ENCODE results near the gene KIAA1217.
"Not testable (repeated sequence)": the region's sequence is repeated elsewhere in the genome, so short reads cannot be mapped to it uniquely, and the experiment has no call there.

KIAA1217 gene

GRCh38 chr10:24480447-24480846 lies 271.5 kb downstream of the KIAA1217 start:
- Histone ChIP-seq H3K4me1 (ENCODE audit: control insufficient read depth, insufficient read depth, low read length) (no peaks in the 10 kb centered on the region), H3K36me3 (ENCODE audit: control insufficient read depth in 2 of 2, insufficient read depth in 2 of 2, low read length in 2 of 2) (no peaks in the 10 kb centered on the region), H3K4me3 (ENCODE audit: low read length in 2 of 2) (no peak overlapping the region), H3K27me3 (ENCODE audit: control insufficient read depth in 1 of 2, insufficient read depth in 2 of 2, low read length in 2 of 2) (no peaks in the 10 kb centered on the region), H3K9me3 (ENCODE audit: control insufficient read depth in 2 of 2, low read length in 2 of 2) (no peaks in the 10 kb centered on the region), H3K27ac (ENCODE audit: low read length) (no peak overlapping the region), H3K9ac (ENCODE audit: low read length in 2 of 2) (no peak overlapping the region)

GRCh38 chr10:24481241-24481640 lies 272.3 kb downstream of the KIAA1217 start:
- no peak overlapping the region for H3K9ac ChIP-seq (ENCODE audit: low read length in 2 of 2)
- H3K27ac ChIP-seq (ENCODE audit: low read length) = no peak overlapping the region
- H3K4me1 ChIP-seq (ENCODE audit: control insufficient read depth, insufficient read depth, low read length) = no peaks in the 10 kb centered on the region
- no peak overlapping the region for H3K4me3 ChIP-seq (ENCODE audit: low read length in 2 of 2)
- no peaks in the 10 kb centered on the region for H3K27me3 ChIP-seq (ENCODE audit: control insufficient read depth in 1 of 2, insufficient read depth in 2 of 2, low read length in 2 of 2)
- H3K9me3 ChIP-seq (ENCODE audit: control insufficient read depth in 2 of 2, low read length in 2 of 2) = no peaks in the 10 kb centered on the region
- H3K36me3 ChIP-seq (ENCODE audit: control insufficient read depth in 2 of 2, insufficient read depth in 2 of 2, low read length in 2 of 2) = peaks cover 0 to 2% of the 10 kb centered on the region in 2 donors

GRCh38 chr10:24482713-24483112 lies 273.8 kb downstream of the KIAA1217 start:
- H3K27me3 ChIP-seq (ENCODE audit: control insufficient read depth in 1 of 2, insufficient read depth in 2 of 2, low read length in 2 of 2); H3K27ac ChIP-seq (ENCODE audit: low read length); H3K4me1 ChIP-seq (ENCODE audit: control insufficient read depth, insufficient read depth, low read length); H3K4me3 ChIP-seq (ENCODE audit: low read length in 2 of 2); H3K9ac ChIP-seq (ENCODE audit: low read length in 2 of 2); H3K9me3 ChIP-seq (ENCODE audit: control insufficient read depth in 2 of 2, low read length in 2 of 2); H3K36me3 ChIP-seq (ENCODE audit: control insufficient read depth in 2 of 2, insufficient read depth in 2 of 2, low read length in 2 of 2): not testable (repeated sequence)

- H3K27me3 ChIP-seq (ENCODE audit: control insufficient read depth in 1 of 2, insufficient read depth in 2 of 2, low read length in 2 of 2) = no peaks in the 10 kb centered on the region
- H3K27ac ChIP-seq (ENCODE audit: low read length) = no peak overlapping the region
- no peak overlapping the region for H3K9ac ChIP-seq (ENCODE audit: low read length in 2 of 2)
- no peaks in the 10 kb centered on the region for H3K4me1 ChIP-seq (ENCODE audit: control insufficient read depth, insufficient read depth, low read length)
- H3K4me3 ChIP-seq (ENCODE audit: low read length in 2 of 2) = no peak overlapping the region
- peaks cover 0 to 2% of the 10 kb centered on the region in 2 donors for H3K36me3 ChIP-seq (ENCODE audit: control insufficient read depth in 2 of 2, insufficient read depth in 2 of 2, low read length in 2 of 2)
- H3K9me3 ChIP-seq (ENCODE audit: control insufficient read depth in 2 of 2, low read length in 2 of 2) = no peaks in the 10 kb centered on the region
Measured at GRCh38 chr10:24483701-24484100, 274.8 kb downstream of the KIAA1217 start.

GRCh38 chr10:24484771-24485170 lies 275.8 kb downstream of the KIAA1217 start:
- no peak overlapping the region for H3K9ac ChIP-seq (ENCODE audit: low read length in 2 of 2)
- no peak overlapping the region for H3K4me3 ChIP-seq (ENCODE audit: low read length in 2 of 2)
- H3K36me3 ChIP-seq (ENCODE audit: control insufficient read depth in 2 of 2, insufficient read depth in 2 of 2, low read length in 2 of 2) = peaks cover 0 to 2% of the 10 kb centered on the region in 2 donors
- no peaks in the 10 kb centered on the region for H3K27me3 ChIP-seq (ENCODE audit: control insufficient read depth in 1 of 2, insufficient read depth in 2 of 2, low read length in 2 of 2)
- no peak overlapping the region for H3K27ac ChIP-seq (ENCODE audit: low read length)
- no peaks in the 10 kb centered on the region for H3K9me3 ChIP-seq (ENCODE audit: control insufficient read depth in 2 of 2, low read length in 2 of 2)
- H3K4me1 ChIP-seq (ENCODE audit: control insufficient read depth, insufficient read depth, low read length) = no peaks in the 10 kb centered on the region

GRCh38 chr10:24485304-24485703 lies 276.4 kb downstream of the KIAA1217 start:
- peaks cover 0 to 2% of the 10 kb centered on the region in 2 donors for H3K36me3 ChIP-seq (ENCODE audit: control insufficient read depth in 2 of 2, insufficient read depth in 2 of 2, low read length in 2 of 2)
- H3K4me3 ChIP-seq (ENCODE audit: low read length in 2 of 2) = no peak overlapping the region
- H3K9me3 ChIP-seq (ENCODE audit: control insufficient read depth in 2 of 2, low read length in 2 of 2) = no peaks in the 10 kb centered on the region
- H3K27me3 ChIP-seq (ENCODE audit: control insufficient read depth in 1 of 2, insufficient read depth in 2 of 2, low read length in 2 of 2) = no peaks in the 10 kb centered on the region
- no peaks in the 10 kb centered on the region for H3K4me1 ChIP-seq (ENCODE audit: control insufficient read depth, insufficient read depth, low read length)
- H3K9ac ChIP-seq (ENCODE audit: low read length in 2 of 2) = no peak overlapping the region
- no peak overlapping the region for H3K27ac ChIP-seq (ENCODE audit: low read length)

- Histone ChIP-seq H3K4me1 (ENCODE audit: control insufficient read depth, insufficient read depth, low read length) (no peaks in the 10 kb centered on the region), H3K9me3 (ENCODE audit: control insufficient read depth in 2 of 2, low read length in 2 of 2) (no peaks in the 10 kb centered on the region), H3K4me3 (ENCODE audit: low read length in 2 of 2) (no peak overlapping the region), H3K27ac (ENCODE audit: low read length) (no peak overlapping the region), H3K27me3 (ENCODE audit: control insufficient read depth in 1 of 2, insufficient read depth in 2 of 2, low read length in 2 of 2) (no peaks in the 10 kb centered on the region), H3K36me3 (ENCODE audit: control insufficient read depth in 2 of 2, insufficient read depth in 2 of 2, low read length in 2 of 2) (peaks cover 0 to 2% of the 10 kb centered on the region in 2 donors), H3K9ac (ENCODE audit: low read length in 2 of 2) (no peak overlapping the region)
Measured at GRCh38 chr10:24488631-24489030, 279.7 kb downstream of the KIAA1217 start.

GRCh38 chr10:24493165-24493564 lies 284.2 kb downstream of the KIAA1217 start:
- Histone ChIP-seq H3K9ac (ENCODE audit: low read length in 2 of 2) (no peak overlapping the region), H3K9me3 (ENCODE audit: control insufficient read depth in 2 of 2, low read length in 2 of 2) (no peaks in the 10 kb centered on the region), H3K36me3 (ENCODE audit: control insufficient read depth in 2 of 2, insufficient read depth in 2 of 2, low read length in 2 of 2) (peaks cover 2 to 3% of the 10 kb centered on the region in 2 donors), H3K27ac (ENCODE audit: low read length) (no peak overlapping the region), H3K4me1 (ENCODE audit: control insufficient read depth, insufficient read depth, low read length) (no peaks in the 10 kb centered on the region), H3K27me3 (ENCODE audit: control insufficient read depth in 1 of 2, insufficient read depth in 2 of 2, low read length in 2 of 2) (no peaks in the 10 kb centered on the region), H3K4me3 (ENCODE audit: low read length in 2 of 2) (no peak overlapping the region)

GRCh38 chr10:24494236-24494635 lies 285.3 kb downstream of the KIAA1217 start:
- Histone ChIP-seq H3K27me3 (ENCODE audit: control insufficient read depth in 1 of 2, insufficient read depth in 2 of 2, low read length in 2 of 2) (no peaks in the 10 kb centered on the region), H3K9ac (ENCODE audit: low read length in 2 of 2) (no peak overlapping the region), H3K36me3 (ENCODE audit: control insufficient read depth in 2 of 2, insufficient read depth in 2 of 2, low read length in 2 of 2) (peaks cover 2 to 3% of the 10 kb centered on the region in 2 donors), H3K27ac (ENCODE audit: low read length) (no peak overlapping the region), H3K4me3 (ENCODE audit: low read length in 2 of 2) (no peak overlapping the region), H3K9me3 (ENCODE audit: control insufficient read depth in 2 of 2, low read length in 2 of 2) (no peaks in the 10 kb centered on the region), H3K4me1 (ENCODE audit: control insufficient read depth, insufficient read depth, low read length) (no peaks in the 10 kb centered on the region)

- Histone ChIP-seq H3K4me3 (ENCODE audit: low read length in 2 of 2) (no peak overlapping the region), H3K36me3 (ENCODE audit: control insufficient read depth in 2 of 2, insufficient read depth in 2 of 2, low read length in 2 of 2) (peaks cover 2 to 3% of the 10 kb centered on the region in 2 donors), H3K9ac (ENCODE audit: low read length in 2 of 2) (no peak overlapping the region), H3K27ac (ENCODE audit: low read length) (no peak overlapping the region), H3K4me1 (ENCODE audit: control insufficient read depth, insufficient read depth, low read length) (no peaks in the 10 kb centered on the region), H3K27me3 (ENCODE audit: control insufficient read depth in 1 of 2, insufficient read depth in 2 of 2, low read length in 2 of 2) (no peaks in the 10 kb centered on the region), H3K9me3 (ENCODE audit: control insufficient read depth in 2 of 2, low read length in 2 of 2) (no peaks in the 10 kb centered on the region)
Measured at GRCh38 chr10:24494777-24495176, 285.8 kb downstream of the KIAA1217 start.

GRCh38 chr10:24495666-24496460 lies 286.9 kb downstream of the KIAA1217 start:
- Histone ChIP-seq H3K27me3 (ENCODE audit: control insufficient read depth in 1 of 2, insufficient read depth in 2 of 2, low read length in 2 of 2) (no peaks in the 10 kb centered on the region), H3K9me3 (ENCODE audit: control insufficient read depth in 2 of 2, low read length in 2 of 2) (no peaks in the 10 kb centered on the region), H3K9ac (ENCODE audit: low read length in 2 of 2) (no peak overlapping the region), H3K36me3 (ENCODE audit: control insufficient read depth in 2 of 2, insufficient read depth in 2 of 2, low read length in 2 of 2) (peaks cover 2 to 3% of the 10 kb centered on the region in 2 donors), H3K4me1 (ENCODE audit: control insufficient read depth, insufficient read depth, low read length) (no peaks in the 10 kb centered on the region), H3K27ac (ENCODE audit: low read length) (no peak overlapping the region), H3K4me3 (ENCODE audit: low read length in 2 of 2) (no peak overlapping the region)
